Esophagus muscularis mucosa (tissue), 4 donors: ENCODE results near the gene IL1RL2. TPM values are rescaled to one million over a fixed set of nuclear protein-coding genes. Genes with fewer than 3 reads are reported as not detected.

ENCODE experiments used
- DNase-seq: peaks from one replicate; pipeline ENCODE4 v3.0.0-alpha.2; 2017; ENCODE audit errors: extremely low spot score
- H3K27ac ChIP-seq, 4 donors: fragments of 200-600 bp; sonication (generic); replicated peaks in 1 of 4; 1 replicate in 3 of 4; 2 replicates in 1 of 4; pipeline ENCODE4 v1.5.1; 2016 to 2019; ENCODE audit warnings: mild to moderate bottlenecking in 1 of 4
- H3K27me3 ChIP-seq, 4 donors: fragments of 200-600 bp; sonication (generic); one replicate each; pipeline versions ENCODE4 v1.5.1 to v1.6.0; 2016 to 2019
- H3K36me3 ChIP-seq, 4 donors: fragments of 200-600 bp; sonication (generic); one replicate each; pipeline ENCODE4 v1.5.1; 2016 to 2019
- H3K4me1 ChIP-seq, 4 donors: fragments of 200-600 bp; sonication (generic); one replicate each; pipeline ENCODE4 v1.5.1; 2016 to 2019
- H3K4me3 ChIP-seq, 4 donors: fragments of 200-600 bp; sonication (generic); 1 replicate in 2 of 4; 2 replicates in 2 of 4; pipeline ENCODE4 v1.5.1; 2016 to 2019; ENCODE audit warnings: mild to moderate bottlenecking in 4 of 4, moderate library complexity in 1 of 4
- H3K9me3 ChIP-seq, 4 donors: fragments of 200-600 bp; sonication (generic); 1 replicate in 3 of 4; 2 replicates in 1 of 4; pipeline ENCODE4 v1.5.1; 2016 to 2019
- CTCF ChIP-seq, 3 experiments: fragments of 200-600 bp in 2 of 3; fragments of 450-650 bp in 1 of 3; sonication (generic) in 2 of 3; IDR thresholded peaks; one replicate each; pipeline ENCODE4 v1.5.1; 2017 to 2019; ENCODE audit warnings: antibody characterized with exemption in 3 of 3, mild to moderate bottlenecking in 2 of 3, moderate library complexity in 1 of 3
- EP300 ChIP-seq: sonication (generic); formaldehyde crosslinking; IDR thresholded peaks from one replicate; pipeline ENCODE4 v1.6.1; 2017; ENCODE audit warnings: antibody characterized with exemption
- POLR2A ChIP-seq: fragments of 450-650 bp; IDR thresholded peaks from one replicate; pipeline ENCODE4 v1.6.1; 2017; ENCODE audit warnings: antibody characterized with exemption, moderate library complexity, mild to moderate bottlenecking, low read depth
- POLR2AphosphoS5 ChIP-seq, 2 donors: sonication (generic); formaldehyde crosslinking; IDR thresholded peaks; one replicate each; pipeline ENCODE4 v1.6.1; 2017; ENCODE audit warnings: antibody characterized with exemption in 2 of 2
- WGBS: methylation state at CpG from one replicate; pipeline ENCODE4 v1.1.5; 2018; 5-methylcytosine and 5-hydroxymethylcytosine counted together
- intact Hi-C: fragments of 100-400 bp; cut with DNase I; formaldehyde crosslinking; loops from one replicate; pipeline ENCODE4 v1.15.1; 2023
- total RNA-seq, 4 donors: library from RNA; depleted of rRNA; stranded (reverse); fragments of >200 nt; gene quantifications; one replicate each; pipeline versions ENCODE4 v1.1.0 to v1.2.1, GENCODE V29; 2016

IL1RL2 gene
- total RNA-seq, 4 donors from 2014 or later: 0.19 to 0.92 (median 0.66) TPM; not detected in 1

GRCh38 chr2:102149243-102149642 lies 37.6 kb upstream of the IL1RL2 start:
- 94% methylated on average over 2 of the region's 2 CpGs for WGBS
- intact Hi-C loops: no loop called here
- Histone ChIP-seq H3K4me1 (peaks cover 6 to 33% (median 15%) of the 10 kb centered on the region in 4 donors), H3K27me3 (no peaks in the 10 kb centered on the region), H3K27ac (no peak overlapping the region), H3K4me3 (no peak overlapping the region), H3K9me3 (peaks cover 0 to 25% (median 18%) of the 10 kb centered on the region in 4 donors), H3K36me3 (peaks cover 5 to 22% (median 13%) of the 10 kb centered on the region in 4 donors)
- DNase-seq: no peak
- TF ChIP-seq CTCF (IDR thresholded peaks at IDR 0.05): no peak
- no peak for TF ChIP-seq EP300
- TF ChIP-seq POLR2AphosphoS5 (IDR thresholded peaks at IDR 0.05): no peak
- no peak for TF ChIP-seq POLR2A

GRCh38 chr2:102149644-102150455 lies 37.0 kb upstream of the IL1RL2 start:
- peaks cover 9 to 34% (median 13%) of the 10 kb centered on the region in 4 donors for H3K4me1 ChIP-seq
- peaks cover 11 to 26% (median 20%) of the 10 kb centered on the region in 4 donors for H3K36me3 ChIP-seq
- no peak overlapping the region for H3K4me3 ChIP-seq
- H3K9me3 ChIP-seq: peaks cover 0 to 25% (median 16%) of the 10 kb centered on the region in 4 donors
- peak overlapping the region in 1 of 4 donors; percentile 18 for H3K27ac ChIP-seq
- DNase-seq: no peak
- 83% methylated on average over 9 of the region's 9 CpGs for WGBS
- intact Hi-C loops: no loop called here
- no peaks in the 10 kb centered on the region for H3K27me3 ChIP-seq
- TF ChIP-seq CTCF (IDR thresholded peaks at IDR 0.05): no peak
- TF ChIP-seq POLR2A: no peak
- no peak for TF ChIP-seq EP300
- no peak for TF ChIP-seq POLR2AphosphoS5 (IDR thresholded peaks at IDR 0.05)

GRCh38 chr2:102154364-102154763 lies 32.5 kb upstream of the IL1RL2 start:
- H3K27ac ChIP-seq: no peak overlapping the region
- no peaks in the 10 kb centered on the region for H3K27me3 ChIP-seq
- TF ChIP-seq POLR2A (no peak), CTCF (IDR thresholded peaks at IDR 0.05) (no peak), EP300 (no peak), POLR2AphosphoS5 (IDR thresholded peaks at IDR 0.05) (no peak)
- WGBS: 94% methylated on average over 6 of the region's 6 CpGs
- H3K9me3 ChIP-seq: no peaks in the 10 kb centered on the region
- no peak overlapping the region for H3K4me3 ChIP-seq
- DNase-seq: no peak
- H3K36me3 ChIP-seq: peaks cover 13 to 48% (median 27%) of the 10 kb centered on the region in 4 donors
- peaks cover 15 to 27% (median 20%) of the 10 kb centered on the region in 4 donors for H3K4me1 ChIP-seq
- intact Hi-C loops: no loop called here

- TF ChIP-seq EP300 (no peak), CTCF (IDR thresholded peaks at IDR 0.05) (no peak), POLR2AphosphoS5 (IDR thresholded peaks at IDR 0.05) (no peak)
- intact Hi-C loops: no loop called here
- no peak for DNase-seq
- Histone ChIP-seq H3K4me1 (peaks cover 10 to 27% (median 14%) of the 10 kb centered on the region in 4 donors), H3K9me3 (no peaks in the 10 kb centered on the region), H3K36me3 (peaks cover 14 to 55% (median 29%) of the 10 kb centered on the region in 4 donors), H3K27me3 (no peaks in the 10 kb centered on the region), H3K27ac (peak overlapping the region; percentile 52 to 70 (median 64)), H3K4me3 (no peak overlapping the region)
- WGBS: 82% methylated on average over 7 of the region's 7 CpGs
Observed at GRCh38 chr2:102154946-102155702, 31.7 kb upstream of the IL1RL2 start.
